IPS DF 4.7 (cell line): ENCODE results near the gene OXSR1.
"Not testable (repeated sequence)": the region's sequence is repeated elsewhere in the genome, so short reads cannot be mapped to it uniquely, and the experiment has no call there.

Experiments used
- DNase-seq: peaks from one replicate; pipeline ENCODE4 v3.0.0-alpha.2; 2013; ENCODE audit warnings: low spot score; ENCODE audit errors: extremely low read depth

The OXSR1 gene

DNA sequence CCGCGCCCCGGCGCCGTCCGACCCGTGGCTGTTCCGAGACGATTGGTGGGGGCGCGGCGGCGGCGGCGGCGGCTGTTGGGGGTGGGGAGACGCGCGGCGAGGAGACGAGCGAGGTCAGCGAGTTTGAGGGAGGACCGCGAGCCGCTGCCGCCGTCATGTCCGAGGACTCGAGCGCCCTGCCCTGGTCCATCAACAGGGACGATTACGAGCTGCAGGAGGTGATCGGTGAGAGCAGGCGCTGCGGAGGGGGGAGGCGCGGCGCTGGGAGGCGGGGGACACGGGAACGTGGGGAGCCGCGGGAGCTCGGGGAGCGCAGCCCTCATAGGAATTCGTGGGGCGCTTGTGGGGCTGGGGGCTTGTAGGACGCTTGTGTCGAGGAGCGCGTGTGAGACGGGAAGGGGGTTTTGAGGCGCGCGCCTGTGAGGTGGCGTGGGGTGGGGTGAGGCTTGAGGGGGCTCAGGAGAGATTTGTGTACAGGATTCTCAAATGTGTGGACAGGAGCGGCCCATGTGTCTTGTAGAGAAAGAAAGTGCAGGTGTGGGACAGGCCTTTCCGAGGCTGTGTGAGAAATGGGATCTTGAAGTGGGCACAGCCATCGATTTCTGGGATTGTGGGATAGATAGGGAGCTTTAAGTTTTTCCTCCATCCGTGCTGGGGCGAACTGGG lies 518 bp downstream of the OXSR1 start:
- no peak for DNase-seq

DNA sequence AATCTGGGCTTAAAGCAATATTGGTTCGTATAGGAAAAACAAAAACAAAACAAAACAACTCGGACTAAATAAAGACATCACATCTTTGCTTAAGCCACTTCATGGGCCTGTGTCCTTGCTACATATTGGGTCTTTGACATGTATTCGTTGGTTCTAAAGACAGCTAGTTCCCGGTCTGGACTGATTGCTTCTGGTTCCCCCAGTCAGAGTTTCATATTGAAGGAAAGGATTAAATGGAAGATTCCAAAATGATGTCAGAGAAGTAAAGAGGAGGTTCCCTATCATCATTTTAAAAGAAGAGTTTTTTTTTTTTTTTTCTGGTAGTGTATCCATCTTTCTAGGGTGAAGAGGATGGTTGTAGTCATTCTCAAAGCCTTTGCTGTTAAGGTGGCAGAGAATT lies 2.3 kb downstream of the OXSR1 start:
- DNase-seq, result no peak

DNA sequence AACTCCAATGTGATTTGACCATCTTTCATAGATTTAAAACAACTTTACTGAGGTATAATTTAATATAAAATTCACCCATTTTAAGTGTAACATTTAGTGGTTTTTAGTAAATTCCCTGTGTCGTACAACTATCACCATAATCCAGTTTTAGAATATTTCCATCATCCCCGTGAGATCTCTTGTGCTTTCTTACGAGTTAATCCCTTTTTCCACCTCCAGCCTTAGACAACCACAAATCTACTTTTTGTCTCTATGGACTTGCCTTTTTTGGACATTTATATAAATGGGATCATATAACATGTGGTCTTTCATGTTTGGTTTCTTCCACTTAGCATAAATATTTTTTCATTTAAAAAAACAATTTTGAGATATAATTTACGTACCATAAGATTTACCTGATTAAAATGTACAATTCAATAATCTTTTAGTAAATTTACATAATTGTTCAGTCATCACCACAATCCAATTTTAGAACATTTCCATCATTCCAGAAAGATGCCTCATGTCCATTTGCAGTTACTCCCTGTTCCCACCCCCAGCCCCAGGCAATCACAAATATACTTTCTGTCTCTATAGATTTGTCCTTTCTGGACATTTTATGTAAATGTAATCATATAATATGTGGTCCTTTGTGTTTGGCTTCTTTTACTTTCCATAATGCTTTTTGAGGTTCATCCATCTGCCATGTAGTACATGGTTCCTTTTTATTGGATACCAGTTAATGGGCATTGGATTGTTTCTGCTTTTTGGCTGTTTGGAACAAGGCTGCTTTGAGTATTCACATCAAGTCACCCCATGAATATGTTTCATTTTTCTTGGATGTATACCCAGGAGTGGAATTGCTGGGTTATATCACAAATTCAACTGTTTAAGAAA lies 3.1 kb downstream of the OXSR1 start:
- no peak for DNase-seq

DNA sequence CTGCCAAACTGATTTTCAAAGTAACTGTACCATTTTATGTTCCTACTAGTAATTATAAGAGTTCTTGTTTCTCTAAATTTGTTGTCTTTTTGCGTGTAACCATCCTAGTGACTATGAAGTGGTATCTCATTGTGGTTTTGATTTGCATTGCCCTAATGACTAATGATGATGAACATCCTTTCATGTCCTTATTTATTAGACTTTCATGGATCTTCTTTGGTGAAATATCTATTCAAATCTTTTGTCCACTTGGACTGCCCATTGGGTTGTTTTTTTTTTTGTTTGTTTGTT lies 3.6 kb downstream of the OXSR1 start:
- DNase-seq, result no peak

DNA sequence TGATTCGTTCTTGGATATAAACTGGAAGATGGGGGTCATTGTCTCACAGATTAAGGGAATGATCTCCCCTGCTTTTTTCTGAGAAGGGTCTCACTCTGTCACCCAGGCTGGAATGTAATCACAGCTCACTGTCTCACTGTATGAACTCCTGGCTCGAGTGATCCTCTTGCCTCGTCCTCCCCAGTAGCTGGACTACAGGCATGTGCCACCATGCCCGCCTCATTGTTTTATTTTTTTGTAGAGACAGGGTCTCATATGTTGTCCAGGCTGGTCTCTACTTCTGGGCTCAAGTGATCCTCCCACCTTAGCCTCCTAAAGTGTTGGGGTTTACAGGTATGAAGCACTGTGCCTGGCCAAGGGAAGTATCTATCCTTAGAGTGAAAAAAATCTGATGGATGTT lies 5.4 kb downstream of the OXSR1 start:
- no peak for DNase-seq

DNA sequence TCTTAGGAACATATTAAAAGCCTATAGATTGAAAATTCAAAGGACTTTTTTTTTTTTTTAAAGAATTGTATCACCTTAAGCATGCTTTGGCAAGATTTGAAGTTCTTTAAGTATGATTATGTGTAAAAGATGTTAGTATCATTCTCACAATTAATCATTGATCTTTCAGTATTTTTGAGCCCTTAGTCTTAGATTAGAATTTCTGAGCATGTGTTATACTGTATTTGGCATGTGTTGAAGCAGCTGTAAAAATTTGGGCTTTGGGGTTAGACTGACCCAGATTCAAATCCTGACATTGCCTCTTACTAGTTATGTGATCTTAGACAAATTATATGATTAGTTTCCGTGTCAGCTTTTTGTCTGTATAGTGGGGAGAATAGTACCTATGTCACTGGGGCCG lies 6.3 kb downstream of the OXSR1 start:
- DNase-seq, result no peak

DNA sequence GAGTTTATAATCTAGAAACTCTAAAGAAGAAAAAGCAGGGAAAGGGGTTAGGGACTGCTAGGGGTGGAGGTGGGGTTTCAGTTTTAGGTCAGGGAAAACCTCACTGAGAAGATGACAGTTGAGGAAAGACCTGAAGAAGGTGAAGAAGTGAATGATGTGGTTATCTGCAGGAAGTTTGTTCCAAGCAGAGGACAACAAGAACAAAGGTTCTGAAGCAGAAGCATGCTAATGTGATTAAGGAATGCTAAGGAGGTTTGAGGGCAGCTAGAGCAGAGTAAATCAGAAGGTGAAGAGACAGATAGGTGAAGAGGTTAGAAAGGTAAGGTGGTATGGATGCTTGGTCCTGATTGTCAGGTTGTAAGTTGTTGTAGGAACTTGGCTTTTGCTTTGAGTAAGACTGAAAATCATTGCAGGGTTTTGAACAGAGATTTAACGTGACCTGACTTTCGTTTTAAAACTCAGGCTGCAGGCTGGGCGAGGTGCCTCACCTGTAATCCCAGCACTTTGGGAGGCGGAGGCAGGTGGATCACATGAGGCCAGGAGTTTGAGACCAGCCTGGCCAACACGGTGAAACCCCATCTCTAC lies 8.6 kb downstream of the OXSR1 start:
- DNase-seq, result no peak

DNA sequence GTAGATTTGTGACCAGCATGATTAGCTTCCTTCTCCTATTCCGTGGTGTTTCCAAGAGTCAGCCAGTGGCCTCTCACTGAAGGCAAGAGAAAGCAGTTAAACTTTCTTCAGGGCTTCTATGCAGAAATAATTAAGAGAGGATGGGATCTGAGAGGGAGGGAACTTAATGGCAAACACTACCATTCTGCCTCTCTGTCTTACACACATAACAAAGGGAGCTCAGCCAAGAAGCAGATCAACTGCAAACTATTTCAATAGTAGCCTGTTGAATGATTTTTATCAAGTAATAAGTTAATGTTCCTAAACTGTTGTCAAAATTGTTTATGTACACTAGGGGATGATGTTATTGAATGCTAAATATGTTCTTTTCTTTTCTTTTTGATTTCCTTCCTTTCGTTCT lies 11.8 kb downstream of the OXSR1 start:
- no peak for DNase-seq

DNA sequence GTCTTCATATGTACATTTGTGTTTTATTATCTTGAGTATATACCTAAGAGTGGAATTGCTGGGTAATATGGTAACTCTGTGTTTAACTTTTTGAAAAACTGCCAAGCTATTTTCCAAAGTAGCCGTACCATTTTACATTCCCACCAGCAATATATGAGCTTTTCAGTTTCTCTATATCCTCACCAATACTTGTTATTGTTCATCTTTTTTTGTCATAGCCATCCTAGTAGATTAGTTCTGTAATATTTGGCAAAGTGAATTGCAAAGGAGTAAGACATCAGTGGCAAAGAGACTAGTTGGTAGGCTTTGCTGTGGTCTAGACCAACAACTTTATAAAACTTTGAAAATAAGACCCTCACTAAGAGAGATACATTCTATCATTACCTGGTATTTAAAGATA lies 21.4 kb downstream of the OXSR1 start:
- no peak for DNase-seq

DNA sequence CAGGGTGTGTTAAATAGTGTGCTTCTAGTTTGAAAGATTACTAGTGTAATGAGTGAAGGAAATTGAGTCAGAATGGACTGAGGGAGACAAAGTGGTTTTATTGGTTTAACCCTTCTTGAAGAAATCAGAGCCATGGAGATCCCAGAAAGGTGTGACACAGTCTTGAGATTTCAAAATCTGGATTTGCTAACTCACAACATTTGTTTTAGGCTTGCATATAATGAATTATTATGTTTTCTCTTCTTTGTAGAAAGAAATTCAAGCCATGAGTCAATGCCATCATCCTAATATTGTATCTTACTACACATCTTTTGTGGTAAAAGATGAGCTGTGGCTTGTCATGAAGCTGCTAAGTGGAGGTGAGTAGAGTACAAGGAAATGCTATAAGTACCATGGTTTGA lies 25.1 kb downstream of the OXSR1 start:
- no peak for DNase-seq

DNA sequence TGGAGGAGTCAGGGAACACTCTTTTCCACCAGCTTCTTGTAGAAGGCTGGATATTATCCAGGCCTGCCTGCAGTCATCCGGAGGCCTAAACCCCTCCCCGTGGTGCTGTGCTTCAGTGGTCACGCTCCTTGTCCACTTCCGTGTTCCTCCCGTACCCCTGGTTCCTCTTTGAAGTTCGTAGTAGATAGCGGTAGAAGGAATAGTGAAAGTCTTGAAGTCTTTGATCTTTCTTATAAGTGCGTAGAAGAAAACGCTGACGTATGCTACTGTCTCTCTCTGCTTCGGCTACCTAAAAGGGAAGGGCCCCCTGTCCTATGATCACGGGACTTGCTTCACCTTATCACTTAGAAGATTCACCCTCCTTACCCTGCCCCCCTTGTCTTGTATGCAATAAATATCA lies 37.6 kb downstream of the OXSR1 start:
- not testable (repeated sequence) for DNase-seq

DNA sequence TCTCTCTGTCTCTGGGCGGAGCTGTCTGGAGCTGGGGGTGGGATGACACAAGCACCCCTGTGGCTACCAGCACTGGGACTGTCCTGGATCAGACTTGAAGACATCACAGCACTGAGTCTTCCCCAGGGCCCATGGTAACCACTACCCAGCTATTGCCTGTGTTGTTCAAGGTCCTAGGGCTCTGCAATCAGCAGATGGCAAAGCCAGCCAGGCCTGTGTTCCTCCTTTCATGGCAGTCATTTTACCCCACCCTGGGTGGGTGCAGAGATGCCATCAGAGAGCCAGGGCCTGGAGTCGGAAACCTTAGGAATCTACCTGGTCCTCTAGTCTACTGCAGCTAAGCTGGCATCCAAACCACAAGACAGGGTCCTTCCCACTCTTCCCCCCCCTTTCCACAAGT lies 38.4 kb downstream of the OXSR1 start:
- DNase-seq, result no peak

DNA sequence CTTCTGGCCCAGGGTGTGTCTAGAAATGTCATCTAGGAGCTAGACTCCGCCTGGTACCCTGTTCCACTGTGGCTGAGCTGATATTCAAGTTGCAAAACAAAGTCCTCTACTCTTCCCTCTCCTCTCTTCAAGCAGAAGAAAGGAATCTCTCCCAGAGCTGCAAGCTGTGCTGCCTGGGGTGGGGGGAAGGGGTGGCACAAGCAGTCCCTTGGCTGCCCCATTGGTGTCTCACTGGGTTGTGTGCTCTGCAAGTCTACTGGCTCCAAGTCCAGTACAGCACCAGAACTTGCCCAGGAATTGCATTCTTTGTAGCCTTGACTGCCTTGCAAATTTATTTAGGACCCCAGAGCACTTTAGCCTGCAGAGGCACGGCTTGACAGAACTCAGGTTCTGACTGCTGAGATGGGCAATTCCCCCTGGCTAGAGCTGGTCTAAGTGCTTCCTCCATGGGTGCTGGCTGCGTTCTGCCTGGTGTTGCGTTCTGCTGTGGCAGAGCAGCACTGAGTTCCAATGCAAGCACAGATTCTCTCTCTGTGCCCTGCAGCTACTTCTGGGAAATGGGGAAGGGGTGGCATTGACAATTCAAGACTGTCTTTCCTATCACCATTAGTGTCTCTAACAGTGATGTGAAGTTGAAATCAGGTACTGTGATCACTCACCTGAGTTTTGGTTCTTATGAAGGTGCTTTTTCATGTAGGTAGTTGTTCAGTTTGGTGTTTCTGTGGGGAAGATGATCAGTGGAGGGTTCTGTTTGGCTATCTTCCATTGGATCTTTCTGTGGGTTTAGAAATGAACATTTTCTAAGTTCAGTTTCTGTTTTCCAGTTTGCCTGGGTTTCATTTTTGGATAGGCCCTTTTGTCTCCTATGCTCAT lies 39.5 kb downstream of the OXSR1 start:
- no peak for DNase-seq

DNA sequence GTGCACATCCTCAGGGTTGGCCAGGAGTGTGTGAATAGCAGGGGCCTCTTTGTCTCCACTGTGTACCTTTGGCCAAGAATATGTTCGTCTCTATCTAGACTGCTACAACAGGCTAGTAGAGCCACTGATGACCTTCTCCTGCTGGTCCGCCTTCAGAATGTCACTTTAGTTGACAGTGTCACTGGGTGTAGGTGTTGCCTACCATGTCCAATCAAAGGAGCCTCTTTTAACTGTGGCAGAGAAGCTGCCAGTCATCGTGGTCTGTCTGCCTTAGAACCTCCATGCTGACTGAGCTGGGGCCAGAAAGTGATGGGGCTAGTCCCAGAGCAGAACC lies 40.1 kb downstream of the OXSR1 start:
- DNase-seq, result no peak

DNA sequence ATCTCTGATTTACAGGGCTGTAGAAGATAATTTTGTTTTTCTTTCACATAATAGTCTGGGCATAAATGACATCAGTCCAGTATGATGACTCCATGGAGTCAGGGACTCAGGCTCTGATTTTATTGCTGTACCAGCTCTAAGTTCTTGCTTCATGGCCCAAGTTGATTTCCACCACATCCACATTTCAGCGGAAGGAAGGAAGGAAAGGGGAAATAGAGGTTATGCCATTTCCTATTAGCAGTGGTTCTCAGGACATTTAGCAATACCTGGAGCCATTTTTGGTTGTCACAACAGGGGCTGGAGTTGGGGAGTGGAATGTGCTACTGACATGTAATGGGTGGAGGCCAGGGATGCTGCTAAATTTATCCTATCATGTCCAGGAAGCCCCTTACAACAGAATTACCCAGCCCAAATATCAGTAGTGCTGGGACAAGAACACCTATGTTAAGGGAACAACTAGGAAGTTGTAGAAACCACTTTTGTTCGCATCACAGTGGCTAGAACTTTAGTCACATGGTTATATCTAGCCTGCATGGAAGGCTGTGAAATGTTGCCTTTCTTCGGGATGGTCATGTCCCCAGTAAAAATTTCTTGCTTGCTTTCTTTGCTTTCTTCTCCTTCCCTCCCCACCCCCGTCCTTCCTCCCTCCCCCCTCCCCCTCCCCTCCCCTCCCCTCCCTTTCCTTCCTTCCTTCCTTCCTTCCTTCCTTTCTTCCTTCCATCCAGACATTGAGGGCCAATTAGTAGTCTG lies 42.1 kb downstream of the OXSR1 start:
- no peak for DNase-seq

DNA sequence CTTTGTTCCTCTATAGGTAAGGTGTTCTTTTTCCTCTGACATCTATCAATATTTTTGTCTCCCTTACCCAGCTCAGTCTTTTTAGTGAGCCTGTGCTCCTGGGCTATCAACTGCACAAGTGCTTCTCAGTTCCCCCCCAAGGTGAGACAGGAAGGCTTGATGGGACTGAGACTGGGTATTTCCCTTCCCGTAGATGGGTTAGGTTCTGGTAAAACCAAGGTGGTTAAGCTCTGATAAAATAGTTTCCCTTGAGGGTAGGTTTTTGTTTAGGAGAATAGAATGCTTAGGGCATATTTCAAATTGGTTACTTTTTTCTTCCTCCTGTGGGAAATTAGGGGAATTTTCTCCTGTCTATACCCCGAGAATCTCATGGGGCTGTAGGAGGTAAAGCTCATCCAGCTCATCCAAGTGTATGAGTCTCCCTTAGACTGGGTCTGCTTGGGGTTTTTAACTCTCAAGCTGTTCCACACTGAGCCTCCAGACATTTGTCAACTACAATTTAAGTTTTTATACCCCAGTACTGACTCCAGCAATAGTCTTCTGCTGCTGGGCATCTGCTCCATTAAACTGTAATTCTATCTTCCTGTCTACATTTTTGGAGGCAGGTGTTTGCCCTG lies 44.9 kb downstream of the OXSR1 start:
- DNase-seq, result no peak

DNA sequence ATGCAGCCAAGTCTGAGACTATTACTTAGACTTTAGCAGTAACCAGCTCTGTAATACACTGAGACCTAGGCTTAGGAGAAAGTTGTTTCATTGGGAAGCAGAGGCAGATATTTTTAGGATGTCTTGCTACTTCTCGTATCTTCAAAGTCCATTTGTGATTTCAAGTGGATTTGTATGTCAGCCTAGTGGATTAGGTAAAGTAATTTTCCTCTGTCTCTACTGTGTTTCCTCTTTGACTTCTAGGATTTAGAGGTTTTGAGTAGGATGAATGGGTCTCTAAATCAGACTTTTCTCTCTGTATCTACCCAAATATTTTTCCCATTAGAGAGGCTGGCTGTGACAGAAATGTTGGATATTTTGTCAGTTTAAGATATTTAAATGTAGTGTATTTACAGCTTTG lies 46.8 kb downstream of the OXSR1 start:
- no peak for DNase-seq

DNA sequence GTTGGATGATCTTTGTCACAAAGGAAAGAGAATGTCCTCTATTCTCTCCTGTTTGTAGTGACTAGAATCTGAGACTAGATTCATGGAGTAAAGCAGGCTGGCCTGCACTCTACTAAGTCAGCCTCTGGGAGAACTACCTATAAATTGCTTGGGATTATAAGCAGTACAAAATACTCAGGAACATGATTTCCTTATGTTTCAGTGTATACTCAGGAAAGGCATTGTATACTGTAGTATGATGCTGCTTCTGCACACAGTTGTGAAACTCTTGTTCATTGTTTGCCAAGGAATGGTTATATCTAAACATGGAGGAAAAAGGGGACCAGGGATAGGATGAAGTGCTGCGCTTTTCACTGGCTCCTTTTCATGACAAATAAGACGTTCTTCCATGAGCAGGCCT lies 49.2 kb downstream of the OXSR1 start:
- DNase-seq, result no peak

DNA sequence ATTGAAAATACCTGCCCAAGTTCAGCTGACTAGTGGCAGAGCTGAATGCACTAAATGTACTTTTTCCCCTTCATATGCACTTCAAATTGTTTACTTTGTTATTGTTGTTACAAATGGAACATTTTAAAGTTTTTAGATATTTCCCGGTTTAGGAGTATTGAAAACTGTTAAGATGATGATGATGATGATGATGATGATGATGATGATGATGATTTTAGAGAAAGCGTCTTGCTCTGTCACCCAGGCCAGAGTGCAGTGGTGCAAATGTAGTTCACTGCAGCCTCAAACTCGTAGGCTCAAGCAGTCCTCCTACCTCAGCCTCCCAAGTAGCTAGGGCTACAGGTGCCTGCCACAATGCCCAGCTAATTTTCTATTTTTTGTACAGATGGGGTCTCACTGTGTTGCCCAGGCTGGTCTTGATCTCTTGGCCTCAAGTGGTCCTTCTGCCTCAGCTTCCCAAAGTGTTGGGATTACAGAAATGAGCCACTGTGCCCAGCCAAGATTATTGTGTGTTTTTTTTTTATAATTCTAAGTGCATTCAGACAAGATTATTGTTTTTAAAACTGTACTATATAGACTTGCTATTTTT lies 54.4 kb downstream of the OXSR1 start:
- DNase-seq, result no peak

DNA sequence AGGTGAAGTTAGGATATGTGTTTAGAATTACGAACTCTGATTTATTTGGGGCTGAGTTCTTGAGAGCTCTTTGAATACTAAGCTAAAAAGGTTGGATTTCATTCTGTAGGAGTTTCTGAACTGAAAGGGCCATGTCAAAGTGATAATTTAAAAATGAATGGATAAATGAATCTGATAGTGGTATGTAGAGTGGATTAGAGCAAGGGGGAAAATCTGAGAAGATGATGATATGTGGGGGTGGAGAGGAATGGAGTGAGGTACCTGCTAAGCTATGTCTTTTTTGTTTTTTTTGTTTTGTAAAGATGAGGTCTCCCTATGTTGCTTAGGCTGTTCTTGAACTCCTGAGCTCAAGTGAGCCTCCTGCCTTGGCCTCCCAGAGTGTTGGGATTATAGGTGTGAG lies 55.7 kb downstream of the OXSR1 start:
- DNase-seq, result no peak
